ENCODE results near the gene ARL11.

The ARL11 gene

DNA sequence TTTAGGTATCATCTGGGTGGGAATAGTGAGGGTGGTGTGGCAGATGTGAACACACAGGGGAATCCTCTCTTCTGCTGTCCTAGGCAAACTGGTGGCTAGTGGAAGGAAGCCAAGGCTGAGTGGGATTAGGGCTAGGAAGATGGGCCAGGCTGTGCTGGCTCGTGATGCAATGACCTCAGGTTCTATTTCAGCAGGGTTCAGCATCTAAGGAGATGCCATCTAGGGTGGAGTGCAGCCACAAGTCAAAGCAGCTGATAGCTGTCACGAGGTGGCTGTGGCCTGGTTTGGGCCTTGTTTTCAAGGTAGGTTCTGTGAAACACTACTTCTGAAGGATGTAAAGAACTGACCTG, 21.6 kb downstream of the ARL11 start:
- DNase-seq: no peak

DNA sequence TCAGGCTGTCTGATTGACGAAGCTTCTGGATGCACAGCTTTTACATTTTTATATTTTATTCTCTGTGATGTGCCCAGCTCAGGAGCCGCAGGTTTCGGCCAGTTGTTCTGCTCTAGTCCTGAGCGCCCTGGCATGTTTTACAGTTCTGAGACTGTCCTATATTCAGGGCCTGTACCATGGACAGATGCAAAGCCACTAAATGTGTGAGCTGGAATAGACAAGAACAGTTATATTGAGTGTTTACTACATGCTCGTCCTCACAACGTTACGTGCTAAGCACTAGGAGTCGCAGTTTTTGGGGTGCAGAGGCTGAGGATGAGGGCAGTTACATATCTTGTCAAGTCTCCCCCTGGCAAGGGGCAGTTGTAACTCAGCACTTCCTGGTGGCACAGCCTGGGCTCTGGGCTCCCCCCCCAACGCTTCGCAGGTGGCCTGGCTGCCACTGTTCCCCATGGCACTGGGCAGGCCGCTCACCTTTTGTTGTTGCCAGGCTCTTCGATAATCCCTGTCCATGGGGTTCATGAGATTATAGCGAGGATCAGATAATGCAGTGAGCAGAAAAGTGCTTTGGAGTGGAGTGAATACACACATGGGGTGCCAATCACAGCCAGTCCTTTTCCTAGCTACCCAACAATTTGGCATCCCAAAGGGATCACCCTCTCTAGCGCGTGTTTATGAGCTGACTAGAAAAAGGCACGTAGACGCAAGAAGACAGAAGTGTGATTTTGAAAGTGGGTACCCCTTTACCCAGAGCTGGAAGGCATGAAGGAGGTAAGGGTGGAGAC, 23.5 kb downstream of the ARL11 start:
- DNase-seq: no peak

DNA sequence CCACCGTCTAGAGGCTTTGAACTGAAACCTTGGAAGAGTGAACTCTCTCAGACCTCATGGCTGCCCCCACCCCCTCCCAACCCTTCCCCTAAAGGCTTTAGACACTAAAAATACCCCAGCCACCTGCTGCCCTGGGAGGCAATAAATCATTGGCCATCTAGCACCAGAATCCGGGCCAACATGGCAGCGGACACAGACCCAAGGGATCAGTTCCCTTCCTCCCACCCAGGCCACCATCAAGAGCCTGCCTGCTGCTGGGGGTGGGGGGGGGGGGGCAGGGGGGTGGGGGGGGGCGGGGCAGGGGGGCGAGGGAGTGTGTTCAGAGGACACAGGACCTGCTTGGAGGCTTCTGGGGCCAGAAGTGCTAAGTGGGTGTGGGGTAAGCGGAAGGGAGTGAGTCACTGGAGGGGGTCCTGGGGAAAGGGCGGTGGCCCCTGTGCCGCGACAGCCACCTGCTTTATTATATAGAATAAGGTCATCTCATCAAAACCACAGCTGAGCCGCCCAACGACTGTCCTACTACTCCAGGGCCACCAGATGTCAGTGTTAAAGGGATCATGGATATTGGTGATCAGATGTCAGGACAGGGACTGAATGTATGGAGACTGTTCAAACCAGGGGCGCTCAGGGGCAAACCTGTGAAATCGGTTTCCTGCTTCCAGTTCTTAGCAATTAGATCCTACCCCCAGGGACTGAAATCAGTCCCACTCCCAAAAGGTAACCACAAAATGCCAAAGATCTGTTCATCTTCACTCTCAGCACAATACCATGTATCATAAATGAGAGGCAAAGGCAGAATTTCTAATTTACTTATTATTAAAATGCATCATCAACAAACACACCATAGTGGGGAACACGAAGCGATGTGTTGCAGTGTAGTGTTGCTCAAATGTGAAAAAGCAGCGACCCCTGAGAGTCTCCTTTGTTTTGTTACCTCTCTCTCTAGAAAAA, 24.3 kb downstream of the ARL11 start:
- peak; percentile 15 for DNase-seq

DNA sequence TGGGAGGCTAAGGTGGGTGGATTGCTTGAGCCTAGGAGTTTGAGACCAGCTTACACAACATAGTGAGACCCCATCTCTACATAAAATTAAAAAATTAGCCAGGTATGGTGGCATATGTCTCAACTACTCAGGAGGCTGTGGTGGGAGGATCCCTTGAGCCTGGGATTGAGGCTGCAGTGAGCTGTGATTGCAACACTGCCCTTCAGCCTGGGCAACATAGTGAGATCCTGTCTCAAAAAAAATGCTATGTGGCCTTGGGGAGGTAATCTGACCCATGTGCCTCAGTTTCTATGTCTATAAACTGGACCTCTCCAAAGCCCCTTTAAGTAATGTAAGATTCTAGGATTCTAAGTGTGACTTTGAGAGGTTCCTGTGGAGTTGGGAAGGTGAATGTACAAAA, 25.2 kb downstream of the ARL11 start:
- DNase-seq: no peak

DNA sequence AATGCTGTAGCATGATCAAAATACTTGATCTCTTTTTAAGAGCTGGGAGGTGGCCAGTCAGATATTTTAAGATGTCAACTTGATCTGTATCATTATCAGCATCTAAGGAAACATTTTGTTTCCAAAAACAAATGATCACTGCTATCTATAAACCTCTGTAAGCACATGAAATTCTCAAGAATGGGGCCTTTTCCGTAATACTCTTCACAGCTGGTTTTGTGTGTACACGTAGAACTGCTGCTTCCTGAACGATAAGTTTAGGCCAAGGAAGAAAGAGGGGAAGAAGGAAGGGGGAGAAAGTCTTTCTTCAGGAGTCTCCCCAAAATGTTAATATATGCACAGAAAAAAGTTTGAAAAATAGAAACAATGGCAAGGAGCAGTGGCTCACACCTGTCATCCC, 25.7 kb downstream of the ARL11 start:
- DNase-seq: no peak

DNA sequence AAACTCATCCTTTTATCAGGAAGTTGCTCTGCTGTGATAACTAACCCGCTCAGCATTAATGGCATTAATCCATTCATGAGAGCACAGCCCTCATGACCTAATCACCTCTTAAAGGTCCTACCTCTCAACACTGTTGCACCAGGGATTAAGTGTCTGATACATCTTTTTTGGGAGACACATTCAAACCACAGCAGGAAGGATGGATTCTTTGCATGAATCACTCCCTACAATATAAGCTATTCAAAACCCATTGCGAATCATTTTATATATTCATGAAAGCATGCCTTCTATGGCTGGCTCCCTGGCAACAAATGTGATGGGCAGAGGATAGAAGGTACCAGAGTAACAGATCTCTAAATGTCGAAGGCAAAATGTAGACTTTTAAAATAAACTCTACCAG, 27.6 kb downstream of the ARL11 start:
- no peak for DNase-seq

DNA sequence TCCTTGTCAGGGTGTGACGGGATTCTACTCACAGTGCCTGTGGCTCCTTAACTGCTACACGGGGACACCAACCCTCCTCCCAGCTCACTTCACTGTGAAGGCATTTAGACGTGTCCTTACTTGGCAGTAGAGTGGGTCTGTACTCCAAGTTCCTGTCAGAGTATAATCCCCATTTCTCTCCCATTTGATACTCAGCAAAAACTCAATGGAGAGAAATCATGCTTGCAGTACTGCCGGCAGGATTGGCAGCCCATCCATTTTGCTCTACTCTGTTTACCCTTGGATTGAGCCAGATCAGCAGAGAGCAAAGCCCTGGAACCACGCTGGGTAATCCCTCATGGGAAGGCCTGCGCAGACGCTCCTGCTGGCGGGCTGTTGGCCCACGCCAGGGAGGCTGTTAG, 28.9 kb downstream of the ARL11 start:
- no peak for DNase-seq

DNA sequence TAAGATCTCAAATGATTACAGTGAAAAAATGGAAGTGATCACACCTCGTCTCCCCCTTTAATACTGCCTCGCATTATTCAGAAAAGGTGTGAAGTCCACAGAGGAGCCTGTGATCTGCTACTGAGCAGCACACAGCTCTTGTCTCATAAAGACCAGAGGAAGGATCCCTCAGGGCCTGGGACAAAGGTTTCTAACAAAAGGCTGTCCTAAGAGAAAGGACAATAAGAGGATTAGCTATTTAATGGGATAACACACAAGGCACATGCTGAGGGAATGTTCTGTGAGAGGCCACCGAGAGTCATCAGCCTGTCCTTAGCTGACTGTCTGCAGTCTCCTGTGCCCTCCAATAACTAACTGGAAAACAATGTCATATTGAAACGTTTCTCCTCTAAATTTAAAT, 36.3 kb downstream of the ARL11 start:
- DNase-seq: no peak

DNA sequence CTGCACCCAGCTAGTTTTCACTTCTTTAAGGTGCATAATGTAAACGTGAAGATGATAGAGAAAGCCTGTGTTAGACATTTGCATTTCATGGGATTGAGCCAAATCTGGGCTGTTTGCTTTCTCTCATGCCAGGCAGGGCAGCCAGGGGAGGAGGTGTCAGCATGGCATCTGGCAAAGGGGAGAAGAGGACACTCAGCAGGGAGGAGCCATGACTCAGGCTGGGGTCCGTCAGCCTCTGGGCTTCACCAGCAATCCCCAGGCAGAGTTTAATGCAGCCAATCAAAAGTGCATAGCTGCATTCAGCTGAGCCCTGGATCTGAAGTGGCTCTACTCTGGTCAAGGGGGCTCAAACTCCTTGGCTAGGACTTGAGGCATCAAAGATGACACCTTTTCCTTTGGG, 39.5 kb downstream of the ARL11 start:
- no peak for DNase-seq

DNA sequence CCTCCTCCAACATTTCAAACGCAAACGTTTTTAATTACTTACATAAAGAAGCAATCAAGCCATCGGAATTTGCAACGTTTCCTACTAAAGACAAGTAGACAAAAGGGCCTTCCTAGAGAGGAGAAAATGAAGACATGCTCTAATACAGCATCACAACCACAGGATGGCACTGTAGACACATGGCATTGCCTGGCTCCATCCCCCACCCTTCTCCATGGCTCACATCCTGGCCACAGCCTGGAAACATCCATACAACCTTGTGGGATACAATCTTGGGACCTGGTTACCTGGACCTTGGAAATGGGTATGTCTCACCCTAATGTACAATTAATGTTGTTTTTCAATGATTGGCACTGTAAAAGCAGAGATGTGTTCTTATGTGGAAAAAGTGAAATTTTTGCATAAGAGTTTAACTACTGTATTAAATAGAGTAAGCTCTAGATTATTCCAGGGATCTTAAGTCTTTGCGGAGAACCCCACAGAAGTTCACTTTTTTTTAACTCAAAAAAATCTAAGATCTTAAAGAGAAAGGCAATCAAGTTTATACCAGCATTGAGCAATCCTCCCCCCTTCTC, 41.5 kb downstream of the ARL11 start:
- peak; percentile 61 for DNase-seq

DNA sequence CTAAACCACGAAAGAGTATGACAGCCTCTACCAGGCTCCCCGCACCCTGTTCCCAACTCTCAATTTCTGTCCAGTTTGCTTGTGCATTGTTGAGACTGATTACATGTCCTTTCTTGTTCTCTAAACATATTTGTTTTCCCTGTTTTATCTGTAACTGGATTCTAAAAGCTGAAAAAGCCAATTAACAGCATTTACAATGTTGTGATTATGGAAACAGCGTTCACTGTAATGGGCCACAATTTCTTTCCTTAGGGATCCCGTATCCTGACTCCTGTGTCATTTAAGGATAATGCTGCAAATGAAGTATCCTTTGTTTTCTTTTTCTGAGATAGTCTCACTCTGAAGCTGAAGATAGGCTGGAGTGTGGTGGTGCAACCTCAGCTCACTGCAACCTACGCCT, 42.5 kb downstream of the ARL11 start:
- DNase-seq: no peak

DNA sequence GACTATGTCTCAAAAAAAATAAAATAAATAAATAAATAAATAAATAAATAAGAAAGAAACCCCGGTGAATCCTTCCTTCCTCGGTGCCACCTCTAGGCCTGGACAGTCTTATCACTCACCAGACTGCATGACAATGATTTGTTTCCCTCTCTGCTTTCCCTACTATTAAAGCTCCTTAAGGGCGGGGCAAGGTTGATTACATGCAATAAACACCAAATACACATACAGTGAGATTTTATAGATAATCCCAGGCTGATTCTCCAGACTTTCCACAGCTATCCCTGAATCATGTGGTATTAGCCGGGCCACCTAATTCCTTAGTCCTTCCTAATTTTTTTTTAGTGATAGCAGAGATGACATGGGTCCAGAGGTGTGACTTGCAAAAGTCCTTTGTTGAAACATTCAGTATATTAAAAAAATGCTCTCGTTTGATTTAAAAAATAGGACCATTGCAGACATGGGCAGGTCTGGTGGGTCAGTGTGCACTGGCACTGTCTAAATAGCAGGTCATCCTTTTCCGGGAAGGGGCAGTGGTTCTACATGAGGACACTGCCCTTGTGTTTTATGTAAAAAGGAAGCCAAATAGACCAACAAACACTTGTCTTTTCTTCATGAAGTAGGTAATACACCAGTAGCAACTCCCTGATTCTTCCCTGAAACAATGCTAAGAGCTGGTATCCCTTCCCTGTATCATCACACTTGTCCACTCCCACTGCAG, 48.4 kb downstream of the ARL11 start:
- DNase-seq: no peak

DNA sequence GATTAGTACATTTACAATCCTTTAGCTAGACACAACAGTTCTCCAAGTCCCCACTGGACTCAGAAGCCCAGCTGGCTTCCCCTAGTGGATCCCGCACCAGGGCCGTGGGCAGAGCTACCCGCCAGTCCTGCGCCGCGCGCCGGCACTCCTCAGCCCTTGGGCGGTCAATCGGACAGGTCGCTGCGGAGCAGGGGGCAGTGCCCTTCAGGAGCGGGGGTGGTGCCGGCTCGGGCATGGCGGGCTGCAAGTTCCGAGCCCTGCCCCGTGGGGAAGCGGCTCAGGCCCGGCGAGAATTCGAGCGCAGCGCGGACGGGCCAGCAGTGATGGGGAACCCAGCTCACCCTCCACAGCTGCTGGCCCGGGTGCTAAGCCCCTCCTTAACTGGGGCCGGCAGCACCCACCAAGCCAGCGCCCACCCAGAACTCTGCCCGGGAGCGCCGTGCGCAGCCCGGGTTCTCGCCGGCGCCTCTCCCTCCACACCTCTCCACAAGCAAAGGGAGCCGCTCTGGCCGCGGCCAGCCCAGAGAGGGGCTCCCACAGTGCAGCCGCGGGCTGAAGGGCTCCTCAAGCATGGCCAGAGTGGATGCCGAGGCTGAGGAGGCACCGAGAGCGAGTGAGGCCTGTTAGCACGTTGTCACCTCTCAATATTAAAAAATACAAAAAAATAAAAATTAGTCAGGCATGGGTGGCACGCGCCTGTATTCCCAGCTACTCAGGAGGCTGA, 50.0 kb downstream of the ARL11 start:
- no peak for DNase-seq

DNA sequence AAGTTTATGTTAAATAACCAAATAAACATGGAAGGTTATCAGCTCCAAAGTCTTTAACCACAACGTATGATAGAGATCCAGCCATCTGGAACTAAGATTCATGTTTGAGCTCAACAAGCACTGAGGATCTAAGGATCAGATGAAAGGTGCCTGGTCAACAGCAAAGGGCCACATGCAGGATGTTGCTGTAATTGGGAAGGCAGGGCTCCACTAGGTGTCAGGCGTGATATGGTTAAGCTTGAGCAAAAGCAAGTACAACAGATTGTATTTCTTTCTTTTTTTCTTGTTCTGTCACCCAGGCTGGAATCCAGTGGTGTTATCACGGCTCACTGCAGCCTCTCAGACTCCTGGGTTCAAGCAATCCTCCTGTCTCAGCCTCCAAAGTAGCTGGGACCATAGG, 50.9 kb downstream of the ARL11 start:
- no peak for DNase-seq

DNA sequence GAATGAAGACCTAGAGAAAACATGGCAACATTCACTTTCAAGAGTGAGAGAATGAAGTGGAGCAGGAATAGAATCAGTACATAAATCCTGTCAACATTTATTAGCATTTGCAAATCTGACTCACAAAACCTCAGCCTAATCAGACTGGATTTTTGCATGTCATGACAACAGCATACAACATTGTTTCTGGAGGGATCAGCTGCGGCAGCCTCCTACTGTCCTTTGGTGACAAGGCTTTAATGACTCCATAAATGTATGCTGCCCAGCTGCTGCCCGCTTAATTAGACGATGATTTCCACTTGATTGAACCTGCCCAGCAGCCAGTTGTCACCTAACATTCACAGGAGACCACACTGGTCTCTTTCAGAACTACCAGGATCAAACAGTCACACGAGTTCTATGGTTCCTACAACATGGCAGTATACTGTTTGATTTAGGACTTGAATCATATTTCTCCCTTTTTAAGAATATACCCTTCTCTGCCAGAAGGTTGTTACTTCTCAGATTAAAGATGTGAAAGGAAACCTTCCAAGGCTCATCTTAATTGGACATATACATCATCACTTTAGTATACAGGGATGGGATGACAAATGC, 53.6 kb downstream of the ARL11 start:
- no peak for DNase-seq
